NCI-H748 (cell line): ENCODE measurements around the gene RBMS3.
"Not testable (repeated sequence)": the region's sequence is repeated elsewhere in the genome, so short reads cannot be mapped to it uniquely, and the experiment has no call there.

Experiments used
- DNase-seq: peaks from one replicate; lab custom pipeline; 2025; ENCODE audit not compliant: unreplicated experiment; lab: John Stamatoyannopoulos, UW

The RBMS3 gene

GRCh38 chr3:29280404-29281093 lies at the start of gene RBMS3:
Gene RBMS3 (plus strand): TSS chr3:29281071.
- DNase-seq, result peak; percentile 4

- not testable (repeated sequence) for DNase-seq
These were observed 47.7 kb upstream of the RBMS3 start for GRCh38 chr3:29233126-29233525.

GRCh38 chr3:29236146-29236840 lies 44.6 kb upstream of the RBMS3 start:
- no peak for DNase-seq

GRCh38 chr3:29239376-29239775 lies 41.5 kb upstream of the RBMS3 start:
- DNase-seq, result no peak

- no peak for DNase-seq
These were observed 40.6 kb upstream of the RBMS3 start for GRCh38 chr3:29240248-29240647.

- DNase-seq, result no peak
These were observed 40.0 kb upstream of the RBMS3 start for GRCh38 chr3:29240887-29241286.

GRCh38 chr3:29241855-29242254 lies 39.0 kb upstream of the RBMS3 start:
- DNase-seq, result no peak

- no peak for DNase-seq
These were observed 38.6 kb upstream of the RBMS3 start for GRCh38 chr3:29242296-29242695.

- DNase-seq, result no peak
These were observed 35.4 kb upstream of the RBMS3 start for GRCh38 chr3:29245441-29245840.

- no peak for DNase-seq
These were observed 33.7 kb upstream of the RBMS3 start for GRCh38 chr3:29247088-29247745.

GRCh38 chr3:29249829-29250345 lies 31.0 kb upstream of the RBMS3 start:
- no peak for DNase-seq

- DNase-seq, result no peak
These were observed 24.8 kb upstream of the RBMS3 start for GRCh38 chr3:29255854-29256696.

GRCh38 chr3:29258161-29258560 lies 22.7 kb upstream of the RBMS3 start:
- DNase-seq, result no peak

- DNase-seq, result no peak
These were observed 19.8 kb upstream of the RBMS3 start for GRCh38 chr3:29261119-29261518.

GRCh38 chr3:29263476-29263875 lies 17.4 kb upstream of the RBMS3 start:
- no peak for DNase-seq

GRCh38 chr3:29265509-29266072 lies 15.3 kb upstream of the RBMS3 start:
- no peak for DNase-seq

GRCh38 chr3:29267226-29267625 lies 13.6 kb upstream of the RBMS3 start:
- no peak for DNase-seq

- no peak for DNase-seq
These were observed 12.2 kb upstream of the RBMS3 start for GRCh38 chr3:29268651-29269050.

- no peak for DNase-seq
These were observed 10.1 kb upstream of the RBMS3 start for GRCh38 chr3:29270752-29271151.

GRCh38 chr3:29271475-29271874 lies 9.4 kb upstream of the RBMS3 start:
- no peak for DNase-seq

GRCh38 chr3:29274667-29275066 lies 6.2 kb upstream of the RBMS3 start:
- DNase-seq, result no peak
